Measurements from ENCODE around the gene FLOT2.
"Not testable (repeated sequence)": the region's sequence is repeated elsewhere in the genome, so short reads cannot be mapped to it uniquely, and the experiment has no call there.

FLOT2 gene

GRCh38 chr17:28916302-28916934 is 18.9 kb upstream of the FLOT2 start:
- DNase-seq (ENCODE audit: low read depth, low spot score): peak; percentile 40

- DNase-seq (ENCODE audit: low read depth, low spot score): no peak
These were observed 15.4 kb upstream of the FLOT2 start for GRCh38 chr17:28912938-28913333.

- no peak for DNase-seq (ENCODE audit: low read depth, low spot score)
These were observed 14.9 kb upstream of the FLOT2 start for GRCh38 chr17:28912281-28912937.

- no peak for DNase-seq (ENCODE audit: low read depth, low spot score)
These were observed 14.0 kb upstream of the FLOT2 start for GRCh38 chr17:28911411-28912045.

- no peak for DNase-seq (ENCODE audit: low read depth, low spot score)
These were observed 13.0 kb upstream of the FLOT2 start for GRCh38 chr17:28910534-28910933.

- DNase-seq (ENCODE audit: low read depth, low spot score): no peak
These were observed 11.2 kb upstream of the FLOT2 start for GRCh38 chr17:28908640-28909167.

- DNase-seq (ENCODE audit: low read depth, low spot score): no peak
These were observed 10.4 kb upstream of the FLOT2 start for GRCh38 chr17:28907709-28908475.

- no peak for DNase-seq (ENCODE audit: low read depth, low spot score)
These were observed 9.3 kb upstream of the FLOT2 start for GRCh38 chr17:28906706-28907438.

- DNase-seq (ENCODE audit: low read depth, low spot score): no peak
These were observed 8.7 kb upstream of the FLOT2 start for GRCh38 chr17:28906276-28906675.

GRCh38 chr17:28904800-28905199 is 7.3 kb upstream of the FLOT2 start:
- no peak for DNase-seq (ENCODE audit: low read depth, low spot score)

- DNase-seq (ENCODE audit: low read depth, low spot score): not testable (repeated sequence)
These were observed 6.0 kb upstream of the FLOT2 start for GRCh38 chr17:28903546-28903841.

- DNase-seq (ENCODE audit: low read depth, low spot score): peak; percentile 99
These were observed 5.4 kb upstream of the FLOT2 start, which contains the start of gene DHRS13 for GRCh38 chr17:28902819-28903545. TSS of gene DHRS13 (minus strand) at chr17:28903079. CDS start at chr17:28902944, 135 bp downstream.

- DNase-seq (ENCODE audit: low read depth, low spot score): peak; percentile 64
These were observed 4.6 kb upstream of the FLOT2 start for GRCh38 chr17:28901866-28902818.

GRCh38 chr17:28900986-28901726 is 3.6 kb upstream of the FLOT2 start:
- DNase-seq (ENCODE audit: low read depth, low spot score): no peak

- peak; percentile 42 for DNase-seq (ENCODE audit: low read depth, low spot score)
These were observed 1.8 kb upstream of the FLOT2 start for GRCh38 chr17:28899212-28899815.

- DNase-seq (ENCODE audit: low read depth, low spot score): no peak
These were observed 1.0 kb upstream of the FLOT2 start for GRCh38 chr17:28898527-28898955.

GRCh38 chr17:28897769-28898526 is 415 bp upstream of the FLOT2 start:
- no peak for DNase-seq (ENCODE audit: low read depth, low spot score)

GRCh38 chr17:28896491-28896883 is 1.0 kb downstream of the FLOT2 start:
- DNase-seq (ENCODE audit: low read depth, low spot score): no peak

Measured in ELF-1 (cell line).